Lung (tissue), 12 donors: ENCODE data around the gene LOXHD1. TPM values are rescaled to one million over a fixed set of nuclear protein-coding genes. Genes with fewer than 3 reads are reported as not detected.

Experiments used
- ATAC-seq: fragments of 200-7000 bp; cut with Tn5 transposase; one replicate; pipeline ENCODE4 v1.9.1; 2020; ENCODE audit warnings: moderate number of reproducible peaks; ENCODE audit not compliant: insufficient read depth, low FRiP score
- DNase-seq, 3 donors: peaks; one replicate each; pipeline ENCODE4 v3.0.0-alpha.2; 2013 to 2017
- H3K27ac ChIP-seq, 2 donors: one replicate each; pipeline ENCODE4 v1.5.1; 2013; ENCODE audit warnings: mild to moderate bottlenecking in 2 of 2, moderate library complexity in 2 of 2, control low read depth in 1 of 2, inconsistent platforms in 1 of 2, low read depth in 1 of 2, low read length in 1 of 2
- H3K27me3 ChIP-seq, 3 donors: one replicate each; pipeline ENCODE4 v1.5.1; 2013; ENCODE audit warnings: low read length in 2 of 3; ENCODE audit not compliant: control insufficient read depth in 3 of 3, insufficient read depth in 3 of 3
- H3K36me3 ChIP-seq, 4 donors: one replicate each; pipeline ENCODE4 v1.5.1; 2013; ENCODE audit warnings: low read length in 4 of 4, mild to moderate bottlenecking in 1 of 4, moderate library complexity in 1 of 4; ENCODE audit not compliant: control insufficient read depth in 4 of 4, insufficient read depth in 4 of 4
- H3K4me1 ChIP-seq, 5 donors: one replicate each; pipeline ENCODE4 v1.5.1; 2013; ENCODE audit warnings: low read length in 5 of 5, mild to moderate bottlenecking in 2 of 5, moderate library complexity in 1 of 5; ENCODE audit not compliant: control insufficient read depth in 5 of 5, insufficient read depth in 5 of 5
- H3K4me3 ChIP-seq: one replicate; pipeline ENCODE4 v1.5.1; 2013; ENCODE audit warnings: mild to moderate bottlenecking, control low read depth, moderate library complexity
- H3K9ac ChIP-seq, 2 donors: one replicate each; pipeline ENCODE4 v1.5.1; 2013; ENCODE audit warnings: low read length in 2 of 2, control low read depth in 1 of 2; ENCODE audit not compliant: insufficient read depth in 1 of 2
- H3K9me3 ChIP-seq, 4 donors: one replicate each; pipeline ENCODE4 v1.5.1; 2013; ENCODE audit warnings: low read length in 3 of 4, mild to moderate bottlenecking in 1 of 4, moderate library complexity in 1 of 4; ENCODE audit not compliant: control insufficient read depth in 4 of 4, insufficient read depth in 3 of 4
- WGBS, 2 donors: extraction: QIAGEN DNeasy Blood & Tissue Kit; methylation state at CpG; one replicate each; pipeline ENCODE4 v1.1.7; 2013; 5-methylcytosine and 5-hydroxymethylcytosine counted together
- polyA plus RNA-seq, 2 donors: library from polyadenylated mRNA; stranded (reverse); fragments of 200-250 nt; gene quantifications; one replicate each; pipeline ENCODE4 v1.2.1, GENCODE V29; 2013
- total RNA-seq, 2 donors: library from RNA; depleted of rRNA in 1 of 2; stranded (reverse); fragments of >200 nt in 1 of 2; gene quantifications; one replicate each; pipeline ENCODE4 v1.2.1, GENCODE V29; 2014 to 2021
- TF ChIP-seq, protein P1 (sequence below): IDR thresholded peaks from 2 replicates; pipeline ENCODE4 v1.5.1; 2012; ENCODE audit warnings: mild to moderate bottlenecking; ENCODE audit errors: control extremely low read depth, extremely low read depth
- donor health status: control.
- donor health status: control.
- donor health status: Bipolar disorder and iron deficiency.
- donor health status: healthy.
- donor health status: DM: yes; HTN: yes; CAD: no.

LOXHD1 gene
- total and polyA plus RNA-seq, 4 donors = 0.45 to 3.1 (median 1.2) TPM

DNA sequence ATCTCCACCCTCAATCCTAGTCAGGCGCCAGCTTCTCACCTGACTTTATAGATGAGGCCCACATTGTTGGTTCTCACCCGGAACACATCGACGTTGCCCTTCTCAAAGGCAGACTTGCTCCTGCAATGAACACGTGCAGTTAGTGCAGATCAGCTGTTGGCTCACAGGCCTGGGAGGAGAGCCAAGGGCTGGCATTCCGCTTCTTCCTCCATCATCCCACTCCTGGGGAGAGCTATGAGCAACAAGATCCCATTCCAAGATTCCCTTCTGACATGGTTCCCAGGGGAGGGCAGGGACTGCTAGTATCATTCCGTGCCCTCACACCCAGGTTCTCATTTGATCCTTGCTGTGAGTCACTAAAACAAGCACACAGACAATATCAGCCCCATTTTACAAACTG is 15.1 kb downstream of the LOXHD1 start:
- Histone ChIP-seq H3K9me3 (no peaks in the 10 kb centered on the region), H3K4me3 (no peak overlapping the region), H3K4me1 (peaks cover 0 to 2% (median 0%) of the 10 kb centered on the region in 5 donors), H3K36me3 (no peaks in the 10 kb centered on the region), H3K27me3 (no peaks in the 10 kb centered on the region), H3K9ac (no peak overlapping the region), H3K27ac (no peak overlapping the region)
- DNase-seq (no peak), ATAC-seq (no peak)
- TF ChIP-seq, protein P1, sequence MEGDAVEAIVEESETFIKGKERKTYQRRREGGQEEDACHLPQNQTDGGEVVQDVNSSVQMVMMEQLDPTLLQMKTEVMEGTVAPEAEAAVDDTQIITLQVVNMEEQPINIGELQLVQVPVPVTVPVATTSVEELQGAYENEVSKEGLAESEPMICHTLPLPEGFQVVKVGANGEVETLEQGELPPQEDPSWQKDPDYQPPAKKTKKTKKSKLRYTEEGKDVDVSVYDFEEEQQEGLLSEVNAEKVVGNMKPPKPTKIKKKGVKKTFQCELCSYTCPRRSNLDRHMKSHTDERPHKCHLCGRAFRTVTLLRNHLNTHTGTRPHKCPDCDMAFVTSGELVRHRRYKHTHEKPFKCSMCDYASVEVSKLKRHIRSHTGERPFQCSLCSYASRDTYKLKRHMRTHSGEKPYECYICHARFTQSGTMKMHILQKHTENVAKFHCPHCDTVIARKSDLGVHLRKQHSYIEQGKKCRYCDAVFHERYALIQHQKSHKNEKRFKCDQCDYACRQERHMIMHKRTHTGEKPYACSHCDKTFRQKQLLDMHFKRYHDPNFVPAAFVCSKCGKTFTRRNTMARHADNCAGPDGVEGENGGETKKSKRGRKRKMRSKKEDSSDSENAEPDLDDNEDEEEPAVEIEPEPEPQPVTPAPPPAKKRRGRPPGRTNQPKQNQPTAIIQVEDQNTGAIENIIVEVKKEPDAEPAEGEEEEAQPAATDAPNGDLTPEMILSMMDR = no peak
- WGBS, 2 donors = 85 to 94% methylated on average over 7 of the region's 7 CpGs

- H3K4me3 ChIP-seq = no peak overlapping the region
- TF ChIP-seq, protein P1 = no peak
- no peaks in the 10 kb centered on the region for H3K36me3 ChIP-seq
- no peaks in the 10 kb centered on the region for H3K9me3 ChIP-seq
- no peaks in the 10 kb centered on the region for H3K27me3 ChIP-seq
- ATAC-seq (no peak), DNase-seq (no peak)
- no peak overlapping the region for H3K27ac ChIP-seq
- 88 to 93% methylated on average over 6 of the region's 6 CpGs for WGBS, 2 donors
- H3K9ac ChIP-seq = no peak overlapping the region
- peaks cover 0 to 2% (median 0%) of the 10 kb centered on the region in 5 donors for H3K4me1 ChIP-seq
Measured at GRCh38 chr18:46639386-46639785, 17.6 kb downstream of the LOXHD1 start.

- ATAC-seq (no peak), DNase-seq (no peak)
- Histone ChIP-seq H3K27ac (no peak overlapping the region), H3K4me1 (peaks cover 0 to 2% (median 0%) of the 10 kb centered on the region in 5 donors), H3K9ac (no peak overlapping the region), H3K4me3 (no peak overlapping the region), H3K9me3 (no peaks in the 10 kb centered on the region), H3K27me3 (no peaks in the 10 kb centered on the region), H3K36me3 (no peaks in the 10 kb centered on the region)
- TF ChIP-seq, protein P1 = no peak
- WGBS, 2 donors = 77 to 85% methylated on average over 7 of the region's 7 CpGs
Measured at GRCh38 chr18:46636040-46636630, 20.9 kb downstream of the LOXHD1 start.
